ENCODE results near the gene GABRA4. TPM values are rescaled to one million over a fixed set of nuclear protein-coding genes. Genes with fewer than 3 reads are reported as not detected.
A peak's percentile ranks its signal among the peaks of the same experiment; 100 is the strongest.

The GABRA4 gene
- total RNA-seq, 4 donors from 2014 or later = under 0.01 to 0.76 (median 0.53) TPM

GRCh38 chr4:46886711-46887110 is 106.7 kb downstream of the GABRA4 start:
- no peaks in the 10 kb centered on the region for H3K36me3 ChIP-seq
- no peaks in the 10 kb centered on the region for H3K4me1 ChIP-seq
- H3K27ac ChIP-seq = no peak overlapping the region
- H3K27me3 ChIP-seq = no peaks in the 10 kb centered on the region
- TF ChIP-seq POLR2A (IDR thresholded peaks at IDR 0.05) (no peak), CTCF (IDR thresholded peaks at IDR 0.05) (peak in 1 of 6 experiments; percentile 34)
- no peaks in the 10 kb centered on the region for H3K9me3 ChIP-seq
- no peak overlapping the region for H3K4me3 ChIP-seq
- DNase-seq = no peak

- no peak overlapping the region for H3K27ac ChIP-seq
- H3K4me1 ChIP-seq = no peaks in the 10 kb centered on the region
- TF ChIP-seq POLR2A (IDR thresholded peaks at IDR 0.05) = no peak
- no peak for TF ChIP-seq CTCF (IDR thresholded peaks at IDR 0.05)
- no peaks in the 10 kb centered on the region for H3K36me3 ChIP-seq
- H3K9me3 ChIP-seq = no peaks in the 10 kb centered on the region
- no peak for DNase-seq
- no peak overlapping the region for H3K4me3 ChIP-seq
- H3K27me3 ChIP-seq = no peaks in the 10 kb centered on the region
Observed at GRCh38 chr4:46878641-46879040, 114.7 kb downstream of the GABRA4 start.

- no peak for TF ChIP-seq POLR2A (IDR thresholded peaks at IDR 0.05)
- TF ChIP-seq CTCF (IDR thresholded peaks at IDR 0.05) = no peak
- DNase-seq = no peak
- Histone ChIP-seq H3K4me3 (no peak overlapping the region), H3K27ac (no peak overlapping the region), H3K9me3 (no peaks in the 10 kb centered on the region), H3K27me3 (no peaks in the 10 kb centered on the region), H3K4me1 (no peaks in the 10 kb centered on the region), H3K36me3 (no peaks in the 10 kb centered on the region)
Observed at GRCh38 chr4:46874811-46875210, 118.6 kb downstream of the GABRA4 start.

- no peaks in the 10 kb centered on the region for H3K27me3 ChIP-seq
- H3K4me3 ChIP-seq = no peak overlapping the region
- H3K36me3 ChIP-seq = no peaks in the 10 kb centered on the region
- no peak overlapping the region for H3K27ac ChIP-seq
- DNase-seq = no peak
- H3K9me3 ChIP-seq = no peaks in the 10 kb centered on the region
- TF ChIP-seq CTCF (IDR thresholded peaks at IDR 0.05) (no peak), POLR2A (IDR thresholded peaks at IDR 0.05) (no peak)
- H3K4me1 ChIP-seq = no peaks in the 10 kb centered on the region
Observed at GRCh38 chr4:46870411-46870810, 123.0 kb downstream of the GABRA4 start.

Other genes starting within 250 kb of the GABRA4 start
- not detected for gene COX7B2, start 84.3 kb downstream of the GABRA4 start, total RNA-seq
- gene GABRB1, start 38.0 kb upstream of the GABRA4 start, total RNA-seq = not detected